Measurements from ENCODE around the gene DROSHA.
A peak's percentile ranks its signal among the peaks of the same experiment; 100 is the strongest.

Gene DROSHA

DNA sequence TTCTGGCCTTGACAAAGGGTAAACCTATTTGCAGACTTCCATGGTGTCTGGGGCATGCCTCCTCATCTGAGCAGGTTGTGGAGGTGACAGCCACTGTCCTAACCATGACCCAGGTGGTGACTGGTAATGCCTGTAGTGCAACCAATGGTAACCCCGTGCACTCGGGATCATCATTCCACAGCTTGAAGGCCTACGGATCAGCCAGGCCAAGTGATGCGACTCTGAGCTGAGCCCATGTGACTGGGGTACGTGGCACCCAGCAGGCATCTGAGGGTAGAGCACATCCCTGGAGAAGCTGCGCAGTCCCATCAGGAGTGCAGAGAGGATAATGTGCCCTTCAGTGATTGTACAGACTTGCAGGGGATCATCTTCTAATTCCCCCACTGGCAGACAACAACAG is 35.0 kb downstream of the DROSHA start:
- TF ChIP-seq, protein P1, sequence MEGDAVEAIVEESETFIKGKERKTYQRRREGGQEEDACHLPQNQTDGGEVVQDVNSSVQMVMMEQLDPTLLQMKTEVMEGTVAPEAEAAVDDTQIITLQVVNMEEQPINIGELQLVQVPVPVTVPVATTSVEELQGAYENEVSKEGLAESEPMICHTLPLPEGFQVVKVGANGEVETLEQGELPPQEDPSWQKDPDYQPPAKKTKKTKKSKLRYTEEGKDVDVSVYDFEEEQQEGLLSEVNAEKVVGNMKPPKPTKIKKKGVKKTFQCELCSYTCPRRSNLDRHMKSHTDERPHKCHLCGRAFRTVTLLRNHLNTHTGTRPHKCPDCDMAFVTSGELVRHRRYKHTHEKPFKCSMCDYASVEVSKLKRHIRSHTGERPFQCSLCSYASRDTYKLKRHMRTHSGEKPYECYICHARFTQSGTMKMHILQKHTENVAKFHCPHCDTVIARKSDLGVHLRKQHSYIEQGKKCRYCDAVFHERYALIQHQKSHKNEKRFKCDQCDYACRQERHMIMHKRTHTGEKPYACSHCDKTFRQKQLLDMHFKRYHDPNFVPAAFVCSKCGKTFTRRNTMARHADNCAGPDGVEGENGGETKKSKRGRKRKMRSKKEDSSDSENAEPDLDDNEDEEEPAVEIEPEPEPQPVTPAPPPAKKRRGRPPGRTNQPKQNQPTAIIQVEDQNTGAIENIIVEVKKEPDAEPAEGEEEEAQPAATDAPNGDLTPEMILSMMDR (conservative IDR thresholded peaks at IDR 0.05; ENCODE audit: low read depth, low read length) = no peak
- DNase-seq (ENCODE audit: low read depth) = no peak
- no peak overlapping the region for H3K4me3 ChIP-seq (ENCODE audit: low read length)

DNA sequence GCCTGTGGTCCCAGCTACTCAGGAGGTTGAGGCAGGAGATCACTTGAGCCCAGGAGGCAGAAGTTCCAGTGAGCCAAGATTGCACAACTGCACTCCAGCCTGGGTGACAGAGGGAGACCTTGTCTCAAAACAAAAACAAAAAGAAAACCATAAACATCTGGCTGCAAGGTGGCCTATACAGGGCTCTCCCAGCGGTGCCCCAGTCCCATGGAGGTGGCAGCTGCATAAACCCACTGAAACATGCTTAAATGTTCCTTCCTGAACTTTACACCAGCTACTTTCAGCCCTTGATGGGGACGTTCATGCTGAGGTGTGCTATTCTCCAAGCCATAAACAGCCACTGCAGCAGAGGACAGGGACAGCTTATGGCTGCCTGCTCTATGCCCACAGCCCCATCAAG is 35.6 kb downstream of the DROSHA start:
- TF ChIP-seq, protein P1 (conservative IDR thresholded peaks at IDR 0.05; ENCODE audit: low read depth, low read length) = no peak
- DNase-seq (ENCODE audit: low read depth) = no peak
- no peak overlapping the region for H3K4me3 ChIP-seq (ENCODE audit: low read length)

DNA sequence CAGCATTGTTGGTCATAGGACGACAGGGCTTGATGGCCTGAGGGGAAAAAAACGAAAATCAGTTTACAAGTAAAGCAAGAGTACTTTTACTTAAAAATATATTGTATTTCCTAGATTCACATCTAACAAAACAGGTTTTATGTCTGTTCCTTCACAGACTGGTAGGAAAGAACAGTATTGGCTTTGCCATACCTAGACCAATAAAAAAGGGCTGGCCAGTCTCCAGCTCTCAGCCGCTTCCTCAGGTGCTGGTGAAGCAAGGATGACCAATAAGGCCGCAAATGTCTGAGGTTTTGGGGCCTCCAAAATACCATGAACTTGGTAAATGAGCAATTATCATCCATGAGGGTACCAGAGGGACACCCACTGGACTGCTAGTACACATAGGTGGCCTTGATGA is 36.6 kb downstream of the DROSHA start:
- TF ChIP-seq, protein P1 (conservative IDR thresholded peaks at IDR 0.05; ENCODE audit: low read depth, low read length) = no peak
- DNase-seq (ENCODE audit: low read depth) = no peak
- H3K4me3 ChIP-seq (ENCODE audit: low read length) = no peak overlapping the region

DNA sequence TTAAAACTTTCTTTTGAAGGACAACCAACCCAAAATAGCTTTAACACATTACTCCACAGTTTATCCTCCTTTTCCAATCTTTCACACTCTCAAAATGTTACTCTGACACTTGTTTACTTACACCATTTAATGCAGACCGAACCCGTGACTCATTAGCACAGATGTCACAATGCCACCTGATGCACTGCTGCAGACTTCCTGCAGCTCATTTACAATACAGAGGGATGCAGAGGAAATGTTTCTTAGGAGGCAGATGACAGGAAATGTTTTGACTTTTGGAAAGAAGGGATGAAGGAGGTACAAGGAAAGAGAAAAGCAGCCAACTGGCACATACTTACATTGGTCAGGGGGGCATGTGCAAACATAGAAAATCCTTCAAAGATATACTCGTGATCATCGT is 39.0 kb downstream of the DROSHA start:
- H3K4me3 ChIP-seq (ENCODE audit: low read length) = no peak overlapping the region
- TF ChIP-seq, protein P1 (conservative IDR thresholded peaks at IDR 0.05; ENCODE audit: low read depth, low read length) = no peak
- DNase-seq (ENCODE audit: low read depth) = no peak

DNA sequence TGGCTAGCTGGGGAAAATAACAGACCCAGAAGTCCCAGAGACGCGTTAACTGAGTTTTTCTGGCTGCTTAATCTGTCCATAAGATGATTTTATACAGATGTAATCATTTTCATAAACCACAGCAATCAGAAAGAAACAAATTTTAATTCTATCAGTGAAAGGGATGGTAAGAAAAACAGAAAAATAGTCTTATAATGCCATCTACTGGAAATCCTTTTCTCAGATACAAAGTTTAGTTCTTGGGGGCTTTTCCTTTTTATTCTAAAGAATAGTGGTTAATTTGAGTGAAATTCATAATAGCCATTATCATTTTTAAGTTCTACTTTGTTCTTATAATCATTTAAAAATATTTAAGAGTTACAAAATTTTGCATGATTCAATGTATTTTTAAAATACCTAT is 44.4 kb downstream of the DROSHA start:
- no peak for DNase-seq (ENCODE audit: low read depth)
- no peak overlapping the region for H3K4me3 ChIP-seq (ENCODE audit: low read length)
- TF ChIP-seq, protein P1 (conservative IDR thresholded peaks at IDR 0.05; ENCODE audit: low read depth, low read length) = peak; percentile 9

DNA sequence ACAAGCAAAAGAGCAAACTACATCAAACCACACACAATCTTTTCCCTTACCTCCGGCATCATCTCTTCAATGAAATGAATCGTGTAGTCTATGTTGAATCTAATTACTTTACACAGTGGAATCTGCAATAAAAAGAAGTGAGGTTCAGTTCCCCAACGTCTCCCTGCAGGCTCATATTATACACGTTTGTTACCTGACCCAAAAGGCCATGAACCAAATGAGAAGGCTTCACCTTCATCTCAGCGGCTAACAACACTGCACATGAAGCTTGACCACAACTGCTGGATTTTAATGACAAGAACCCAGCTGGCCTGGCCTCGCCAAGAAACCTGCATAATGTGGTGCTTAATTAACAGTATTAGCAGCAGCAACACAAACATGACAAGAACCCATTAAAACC is 45.5 kb downstream of the DROSHA start:
- DNase-seq (ENCODE audit: low read depth) = no peak
- TF ChIP-seq, protein P1 (conservative IDR thresholded peaks at IDR 0.05; ENCODE audit: low read depth, low read length) = no peak
- H3K4me3 ChIP-seq (ENCODE audit: low read length) = no peak overlapping the region

DNA sequence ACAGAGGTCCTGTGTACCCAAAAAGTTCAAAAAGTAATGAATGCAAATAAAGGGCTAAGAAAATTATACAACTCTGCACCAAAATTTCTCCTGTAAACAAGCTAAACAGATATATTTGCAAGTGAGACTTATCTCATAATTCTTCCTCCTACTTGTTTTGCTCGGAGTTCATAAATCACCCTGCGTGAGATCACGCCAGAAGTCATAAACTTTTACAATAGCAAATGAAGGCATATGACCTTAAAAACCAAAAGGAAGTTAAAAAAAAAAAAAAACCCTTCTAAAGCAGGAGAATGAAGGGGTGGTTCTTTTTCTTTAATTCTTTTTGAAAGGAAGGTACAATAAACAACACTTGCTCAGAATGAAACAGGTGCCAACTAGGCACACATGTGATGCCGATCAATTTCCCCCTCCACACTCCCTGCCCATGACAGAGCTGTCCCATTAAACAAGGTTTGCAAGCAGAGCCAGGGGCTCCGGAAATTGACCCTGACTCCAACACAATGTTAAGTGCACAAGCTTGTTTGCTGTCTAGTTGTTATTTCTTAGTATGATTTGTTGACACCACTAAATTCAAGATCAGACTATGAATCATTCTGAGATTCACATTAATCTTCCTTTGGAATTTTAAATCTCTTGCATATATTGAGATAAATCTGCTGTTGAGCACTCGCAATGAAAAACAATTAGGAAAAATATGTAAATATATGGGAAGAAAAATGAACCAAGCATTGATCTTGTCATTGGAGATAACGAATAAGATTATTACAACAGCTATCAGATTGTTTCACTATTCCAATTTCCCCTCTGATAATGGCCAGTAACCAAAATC is 46.3 kb downstream of the DROSHA start:
- DNase-seq (ENCODE audit: low read depth) = no peak
- H3K4me3 ChIP-seq (ENCODE audit: low read length) = no peak overlapping the region
- TF ChIP-seq, protein P1 (conservative IDR thresholded peaks at IDR 0.05; ENCODE audit: low read depth, low read length) = no peak

Measured in retinal pigment epithelial cell (primary cell).